HEK293T (cell line): ENCODE measurements around the gene SIRPA.

Experiments
- CTCF ChIA-PET: fragments of 350-600 bp; formaldehyde crosslinking; extraction: SDS; loops from one replicate; lab custom pipeline; 2021; ENCODE audit warnings: antibody characterized with exemption, inconsistent platforms; lab: Yijun Ruan, JAX
- POLR2A ChIA-PET: fragments of 350-600 bp; formaldehyde crosslinking; extraction: SDS; loops from one replicate; lab custom pipeline; 2020; ENCODE audit warnings: antibody characterized with exemption, inconsistent platforms; lab: Yijun Ruan, JAX
- DNase-seq: peaks from one replicate; pipeline ENCODE4 v3.0.0; 2012; ENCODE audit warnings: mixed read lengths; ENCODE audit errors: extremely low spot score
- ARNT ChIP-seq: fragments of 450-650 bp; IDR thresholded peaks from 2 replicates; pipeline ENCODE4 v1.6.1; 2017; ENCODE audit warnings: mild to moderate bottlenecking
- BHLHE40 ChIP-seq: fragments of 450-650 bp; IDR thresholded peaks from 2 replicates; pipeline ENCODE4 v1.6.1; 2016; ENCODE audit warnings: mild to moderate bottlenecking, moderate library complexity, borderline replicate concordance
- CTBP1 ChIP-seq: fragments of 450-650 bp; IDR thresholded peaks from 2 replicates; pipeline ENCODE4 v1.6.1; 2016; ENCODE audit warnings: borderline replicate concordance
- ELF4 ChIP-seq: fragments of 450-650 bp; IDR thresholded peaks from 2 replicates; pipeline ENCODE4 v1.6.1; 2017; ENCODE audit warnings: antibody characterized with exemption
- FOXA1 ChIP-seq: fragments of 450-650 bp; IDR thresholded peaks from 2 replicates; pipeline ENCODE4 v1.6.1; 2016; ENCODE audit warnings: mild to moderate bottlenecking
- FOXK2 ChIP-seq: fragments of 450-650 bp; IDR thresholded peaks from 2 replicates; pipeline ENCODE4 v1.6.1; 2016; ENCODE audit warnings: mild to moderate bottlenecking
- FOXM1 ChIP-seq: fragments of 450-650 bp; IDR thresholded peaks from 2 replicates; pipeline ENCODE4 v1.6.1; 2017; ENCODE audit warnings: mild to moderate bottlenecking, borderline replicate concordance
- HDGF ChIP-seq: fragments of 450-650 bp; IDR thresholded peaks from 2 replicates; pipeline ENCODE4 v1.6.1; 2017; ENCODE audit warnings: antibody characterized with exemption, borderline replicate concordance
- L3MBTL2 ChIP-seq: fragments of 450-650 bp; conservative IDR thresholded peaks from 2 replicates; pipeline ENCODE4 v1.6.1; 2016; ENCODE audit warnings: mild to moderate bottlenecking
- LEF1 ChIP-seq: fragments of 450-650 bp; IDR thresholded peaks from 2 replicates; pipeline ENCODE4 v1.6.1; 2017; ENCODE audit warnings: mild to moderate bottlenecking, borderline replicate concordance
- NFRKB ChIP-seq: fragments of 450-650 bp; IDR thresholded peaks from 2 replicates; pipeline ENCODE4 v1.6.1; 2016; ENCODE audit warnings: mild to moderate bottlenecking, moderate library complexity
- PKNOX1 ChIP-seq: fragments of 450-650 bp; IDR thresholded peaks from 2 replicates; pipeline ENCODE4 v1.6.1; 2016
- SP1 ChIP-seq: fragments of 450-650 bp; IDR thresholded peaks from 2 replicates; pipeline ENCODE4 v1.6.1; 2017
- SUZ12 ChIP-seq: fragments of 450-650 bp; IDR thresholded peaks from 2 replicates; pipeline ENCODE4 v1.6.1; 2016; ENCODE audit warnings: mild to moderate bottlenecking
- TARDBP ChIP-seq: fragments of 450-650 bp; IDR thresholded peaks from 2 replicates; pipeline ENCODE4 v1.6.1; 2016
- ZNF384 ChIP-seq: fragments of 450-650 bp; IDR thresholded peaks from 2 replicates; pipeline ENCODE4 v1.6.1; 2016

Gene SIRPA

DNA sequence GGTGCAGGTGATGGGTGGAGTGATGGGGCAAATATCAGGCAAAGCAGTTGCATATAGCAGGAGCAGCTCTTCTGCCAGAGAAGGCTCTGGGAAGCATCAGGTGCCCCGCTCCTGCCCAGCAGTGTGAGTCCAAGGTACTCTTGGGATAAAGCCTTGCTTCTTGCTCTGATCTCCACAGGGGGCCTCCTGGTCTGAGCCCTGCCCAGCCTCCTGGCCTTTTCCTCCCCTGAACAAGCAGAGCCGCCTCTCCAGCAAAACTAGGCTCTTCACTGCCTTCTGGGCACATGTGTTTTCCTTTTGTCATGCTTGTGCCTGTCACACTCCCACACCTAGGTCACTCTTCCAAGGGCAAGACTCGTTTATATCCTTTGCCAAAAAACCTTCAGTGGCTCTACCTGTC, 34.3 kb downstream of the SIRPA start:
- TF ChIP-seq SUZ12, result no peak
- TF ChIP-seq SP1, result no peak
- TF ChIP-seq FOXK2, result no peak
- TF ChIP-seq ZNF384, result no peak
- no peak for TF ChIP-seq NFRKB
- no peak for TF ChIP-seq CTBP1
- TF ChIP-seq L3MBTL2, result no peak
- TF ChIP-seq LEF1, result no peak
- TF ChIP-seq ARNT, result no peak
- no peak for TF ChIP-seq PKNOX1
- TF ChIP-seq FOXA1, result no peak
- TF ChIP-seq TARDBP, result no peak
- TF ChIP-seq BHLHE40, result no peak
- TF ChIP-seq HDGF, result no peak
- no peak for TF ChIP-seq FOXM1
- no peak for TF ChIP-seq ELF4
- ChIA-PET CTCF (no interaction called here), POLR2A (no interaction called here)
- no peak for DNase-seq

DNA sequence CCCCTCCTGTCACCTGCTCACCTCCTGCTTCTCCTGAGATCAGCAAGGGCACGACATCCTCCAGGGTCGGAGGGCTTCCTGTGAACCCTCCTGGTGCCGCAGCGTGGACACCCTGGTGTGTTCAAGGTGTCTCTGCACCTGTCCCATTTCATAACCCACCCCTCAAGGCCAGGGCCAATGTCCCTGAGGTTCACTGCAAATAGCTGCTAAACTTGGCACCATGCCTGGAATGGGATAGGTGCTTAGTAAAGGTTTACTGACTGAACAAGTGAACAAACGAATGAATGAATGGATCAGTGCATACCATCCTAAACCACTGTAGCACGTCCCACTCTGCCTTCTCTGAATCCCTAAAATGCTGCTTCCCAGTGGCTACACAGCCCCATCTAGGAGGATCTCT, 35.0 kb downstream of the SIRPA start:
- CTCF ChIA-PET, result no interaction called here
- no peak for DNase-seq
- POLR2A ChIA-PET, result no interaction called here
- TF ChIP-seq L3MBTL2, result no peak

- no peak for DNase-seq
- POLR2A ChIA-PET, result no interaction called here
- CTCF ChIA-PET, result no interaction called here
- TF ChIP-seq ZNF384 (no peak), SP1 (no peak), L3MBTL2 (no peak), PKNOX1 (no peak), NFRKB (no peak), TARDBP (no peak), HDGF (no peak), FOXA1 (no peak), FOXM1 (no peak), SUZ12 (no peak), FOXK2 (no peak), LEF1 (no peak), ELF4 (no peak), CTBP1 (no peak), ARNT (no peak), BHLHE40 (no peak)
These were observed 36.6 kb downstream of the SIRPA start for GRCh38 chr20:1931830-1932229.

DNA sequence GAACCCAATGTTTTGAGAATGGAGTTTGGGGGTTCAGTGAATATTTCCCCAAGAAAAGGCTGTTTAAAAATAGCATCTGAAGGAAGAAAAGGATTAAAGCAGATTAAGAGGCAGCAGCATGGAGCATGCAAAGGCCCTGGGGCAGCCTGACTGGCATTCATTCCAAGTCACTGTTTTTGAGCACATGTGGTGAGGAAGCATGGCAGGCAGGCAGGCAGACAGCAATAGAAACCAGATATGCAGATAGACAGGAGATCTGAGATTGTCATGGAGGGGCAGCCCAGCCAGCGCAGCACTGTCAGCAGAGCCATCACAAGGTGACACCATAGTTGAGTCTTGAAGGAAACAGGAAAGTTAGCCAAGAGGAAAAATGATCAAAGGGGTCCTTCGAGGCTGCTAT, 37.8 kb downstream of the SIRPA start:
- POLR2A ChIA-PET, result no interaction called here
- TF ChIP-seq CTBP1 (no peak), ZNF384 (no peak), PKNOX1 (no peak), BHLHE40 (no peak), L3MBTL2 (no peak), LEF1 (no peak), FOXK2 (no peak), NFRKB (no peak), TARDBP (no peak), SP1 (no peak), SUZ12 (no peak), HDGF (no peak), FOXM1 (no peak), FOXA1 (no peak), ELF4 (no peak), ARNT (no peak)
- no peak for DNase-seq
- CTCF ChIA-PET, result no interaction called here

- TF ChIP-seq NFRKB, result no peak
- no peak for TF ChIP-seq FOXK2
- TF ChIP-seq ELF4, result no peak
- no peak for TF ChIP-seq SUZ12
- TF ChIP-seq SP1, result no peak
- DNase-seq, result no peak
- CTCF ChIA-PET, result no interaction called here
- POLR2A ChIA-PET, result no interaction called here
These were observed 38.3 kb downstream of the SIRPA start for GRCh38 chr20:1933465-1933870.

DNA sequence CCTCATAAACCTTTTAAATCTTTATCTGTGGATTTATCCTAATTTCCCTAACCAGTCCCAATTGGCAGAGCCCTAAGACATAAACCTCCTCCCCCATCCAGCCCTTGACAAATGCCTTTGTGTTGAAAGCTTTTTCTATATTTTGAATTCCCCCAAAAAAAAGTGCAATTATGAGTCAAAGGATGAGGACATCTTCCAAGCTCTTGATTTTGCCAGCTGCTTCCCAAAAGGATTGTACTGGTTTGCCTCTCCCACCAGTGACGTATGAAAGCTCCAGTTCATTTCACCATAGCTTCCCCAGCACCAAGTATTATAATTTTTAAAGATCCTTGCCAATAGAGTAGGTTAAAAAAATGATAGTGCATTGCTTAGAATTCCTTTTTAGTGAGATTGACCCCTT, 38.9 kb downstream of the SIRPA start:
- DNase-seq, result no peak
- POLR2A ChIA-PET, result no interaction called here
- CTCF ChIA-PET, result no interaction called here

More for the DNA sequence above, 38.9 kb downstream of the SIRPA start:
- TF ChIP-seq FOXA1 (no peak), FOXM1 (no peak), PKNOX1 (no peak), TARDBP (no peak), HDGF (no peak), SUZ12 (no peak), ZNF384 (no peak), NFRKB (no peak), BHLHE40 (no peak), CTBP1 (no peak), LEF1 (no peak), ELF4 (no peak), FOXK2 (no peak), ARNT (no peak), L3MBTL2 (no peak), SP1 (no peak)
